GM18909 (cell line): Measurements from ENCODE around the gene ZNF286A.
"Not testable (repeated sequence)": the region's sequence is repeated elsewhere in the genome, so short reads cannot be mapped to it uniquely, and the experiment has no call there.

Experiments used
- ATAC-seq: cut with Tn5 transposase; IDR thresholded peaks from one replicate; pipeline ENCODE4 v1.9.1; 2021; ENCODE audit warnings: mild to moderate bottlenecking; ENCODE audit not compliant: unreplicated experiment, poor library complexity

Gene ZNF286A

DNA sequence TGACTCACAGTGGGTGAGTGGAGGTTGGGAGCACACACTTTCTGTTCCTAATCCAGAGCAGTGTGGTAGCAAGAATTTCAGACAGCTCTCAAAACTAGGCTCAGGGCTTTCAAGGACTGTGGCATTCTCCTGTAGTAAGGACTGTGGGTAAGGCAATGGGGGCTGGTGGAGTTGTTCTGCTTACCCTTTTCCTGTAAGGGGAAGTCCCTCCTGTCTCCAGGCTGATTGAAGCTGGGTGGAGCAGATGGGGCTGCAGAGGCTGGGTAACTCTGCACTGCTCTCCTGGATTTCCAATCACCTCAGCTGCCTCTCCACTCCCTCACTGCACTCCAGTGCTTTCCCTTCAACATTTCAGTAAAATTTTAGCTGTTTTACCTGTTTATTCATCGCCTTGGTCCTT is 12.1 kb upstream of the ZNF286A start:
- not testable (repeated sequence) for ATAC-seq

DNA sequence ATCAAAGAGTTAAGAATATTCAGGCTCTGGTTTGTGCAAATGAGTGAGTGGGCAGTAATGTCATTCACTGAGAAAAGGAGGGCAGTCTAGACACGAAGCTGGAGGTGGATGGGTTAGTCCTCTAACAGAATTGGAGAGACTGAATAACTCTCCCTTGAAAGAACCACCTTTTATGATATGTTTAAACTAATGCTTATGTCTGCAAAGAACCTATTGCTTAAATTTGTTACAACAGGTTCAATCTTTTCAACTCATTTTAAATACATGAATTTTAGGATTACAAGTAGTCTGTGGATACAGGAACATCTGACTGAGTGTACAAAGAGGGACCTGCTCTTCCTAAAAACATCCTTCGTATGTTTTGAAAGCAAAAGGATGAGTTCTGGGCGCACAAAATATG is 585 bp upstream of the ZNF286A start:
- not testable (repeated sequence) for ATAC-seq

DNA sequence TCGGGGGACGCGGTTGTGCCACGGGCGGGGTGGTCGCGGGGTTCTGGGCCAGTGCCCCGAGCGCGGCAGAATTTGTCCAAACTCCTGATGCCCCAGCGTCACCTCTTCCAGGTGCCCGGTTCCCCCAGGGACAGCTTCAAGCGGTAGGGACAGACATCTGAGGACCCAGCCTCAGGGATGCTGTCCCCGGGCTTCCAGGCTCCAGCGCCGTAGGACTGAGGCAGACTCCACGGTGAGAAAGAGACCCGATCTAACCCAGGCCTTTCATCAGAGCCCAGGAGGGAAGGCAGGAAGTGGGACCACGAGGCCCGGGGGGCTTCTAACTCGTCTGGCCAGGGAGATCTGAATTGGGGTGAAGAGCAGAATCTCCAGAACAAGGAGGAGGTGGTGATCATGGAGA is 385 bp downstream of the ZNF286A start:
- ATAC-seq = peak; percentile 16

DNA sequence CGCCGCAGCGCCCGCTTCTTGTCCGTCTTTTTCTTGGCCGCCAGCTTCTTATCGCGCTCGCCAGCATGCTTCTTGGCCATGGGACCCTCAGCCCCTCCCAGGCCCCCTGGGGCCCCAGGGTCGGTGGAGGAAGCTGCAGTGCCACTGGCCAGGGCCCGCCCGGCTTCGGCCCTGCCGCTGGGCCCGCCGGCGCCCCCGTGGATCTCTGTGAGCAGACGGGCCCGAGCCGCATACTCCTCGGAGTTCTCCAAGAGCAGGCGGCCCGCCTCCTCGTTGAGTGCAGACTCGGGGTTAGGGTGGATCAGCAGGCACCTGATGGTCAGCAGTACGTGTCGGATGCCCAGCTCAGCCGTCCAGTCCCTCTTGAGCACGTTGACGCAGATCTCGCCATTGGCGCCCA is 4.7 kb downstream of the ZNF286A start:
- ATAC-seq = not testable (repeated sequence)

DNA sequence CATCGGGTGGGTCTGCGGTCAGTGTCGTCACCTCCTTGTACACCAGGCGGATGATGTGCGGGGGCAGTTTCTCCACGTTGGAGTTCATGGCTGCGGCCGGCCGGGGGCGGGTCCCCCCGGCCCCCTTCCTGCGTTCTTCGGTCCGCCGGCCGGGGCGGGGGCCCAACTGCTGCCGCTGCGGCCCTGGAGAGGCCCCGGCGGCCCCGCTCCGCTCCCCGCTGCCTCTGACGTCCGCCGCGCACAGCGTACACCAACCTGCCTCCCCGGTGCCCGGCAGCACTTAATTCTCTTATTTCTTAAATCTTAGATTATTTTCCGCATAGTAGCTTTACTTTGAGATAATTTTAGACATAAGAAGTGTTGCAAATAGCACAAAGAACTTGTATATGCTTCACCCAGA is 5.3 kb downstream of the ZNF286A start:
- ATAC-seq = not testable (repeated sequence)

DNA sequence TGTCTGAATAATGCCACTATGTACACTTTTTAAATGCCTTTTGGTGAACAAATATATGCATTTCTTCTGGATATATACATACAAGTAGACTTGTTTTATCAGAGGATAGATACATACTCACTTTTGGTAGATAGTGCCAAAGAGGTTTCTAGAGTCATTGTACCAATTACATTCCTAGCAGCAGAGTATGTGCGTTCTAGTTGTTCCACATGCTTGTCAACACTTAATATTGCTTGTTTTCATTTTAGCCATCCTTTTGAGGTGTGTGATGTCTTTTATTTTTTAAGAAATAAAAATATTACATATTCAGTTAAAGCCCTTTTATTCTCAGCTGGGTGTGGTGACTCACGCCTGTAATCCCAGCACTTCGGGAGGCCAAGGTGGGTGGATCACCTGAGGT is 9.3 kb downstream of the ZNF286A start:
- not testable (repeated sequence) for ATAC-seq

DNA sequence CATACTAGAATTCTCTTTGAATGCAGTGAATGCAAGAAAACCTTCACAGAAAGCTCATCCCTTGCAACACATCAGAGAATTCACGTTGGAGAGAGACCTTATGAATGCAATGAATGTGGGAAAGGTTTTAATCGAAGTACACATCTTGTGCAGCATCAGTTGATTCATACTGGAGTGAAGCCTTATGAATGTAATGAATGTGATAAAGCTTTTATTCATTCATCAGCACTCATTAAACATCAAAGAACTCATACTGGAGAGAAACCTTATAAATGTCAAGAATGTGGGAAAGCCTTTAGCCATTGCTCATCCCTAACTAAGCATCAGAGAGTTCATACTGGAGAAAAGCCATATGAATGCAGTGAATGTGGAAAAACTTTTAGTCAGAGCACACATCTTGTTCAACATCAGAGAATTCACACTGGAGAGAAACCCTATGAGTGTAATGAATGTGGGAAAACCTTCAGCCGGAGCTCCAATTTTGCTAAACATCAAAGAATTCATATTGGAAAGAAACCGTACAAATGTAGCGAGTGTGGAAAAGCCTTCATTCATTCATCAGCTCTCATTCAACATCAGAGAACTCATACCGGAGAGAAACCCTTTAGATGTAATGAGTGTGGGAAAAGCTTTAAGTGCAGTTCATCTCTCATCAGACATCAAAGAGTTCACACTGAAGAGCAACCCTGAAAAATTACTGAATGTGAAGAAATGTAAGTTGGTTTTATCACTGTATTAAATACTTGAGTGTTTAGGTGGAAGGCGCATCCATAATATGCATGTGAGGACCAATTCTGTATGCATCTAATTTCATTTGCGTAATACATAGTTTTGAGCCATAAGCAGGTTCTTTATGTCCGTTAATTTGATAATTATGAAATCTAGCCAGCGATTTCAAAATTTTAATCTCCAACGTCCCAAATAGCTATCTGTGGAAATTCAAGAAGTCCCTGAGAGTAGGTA is 17.3 kb downstream of the ZNF286A start:
- not testable (repeated sequence) for ATAC-seq

DNA sequence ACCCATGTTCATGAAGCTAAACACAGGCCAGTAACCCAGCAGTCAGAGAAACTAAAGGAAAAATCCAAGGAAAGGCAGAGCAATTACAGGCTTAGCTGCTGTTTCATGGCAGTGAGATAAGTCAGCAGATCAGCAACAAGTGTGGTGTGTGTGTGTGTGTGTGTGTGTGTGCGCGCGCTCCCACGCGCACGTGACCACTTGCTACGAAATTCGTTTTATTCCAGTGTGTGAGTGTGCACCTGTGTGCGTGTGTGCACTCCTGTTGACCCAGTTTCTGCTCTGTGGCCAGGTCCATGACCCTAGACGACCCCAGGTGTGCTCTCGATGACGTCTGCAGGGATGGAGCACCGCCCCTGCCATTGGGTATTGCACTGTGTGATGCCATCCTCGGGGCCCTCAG is 31.0 kb downstream of the ZNF286A start:
- ATAC-seq = not testable (repeated sequence)

DNA sequence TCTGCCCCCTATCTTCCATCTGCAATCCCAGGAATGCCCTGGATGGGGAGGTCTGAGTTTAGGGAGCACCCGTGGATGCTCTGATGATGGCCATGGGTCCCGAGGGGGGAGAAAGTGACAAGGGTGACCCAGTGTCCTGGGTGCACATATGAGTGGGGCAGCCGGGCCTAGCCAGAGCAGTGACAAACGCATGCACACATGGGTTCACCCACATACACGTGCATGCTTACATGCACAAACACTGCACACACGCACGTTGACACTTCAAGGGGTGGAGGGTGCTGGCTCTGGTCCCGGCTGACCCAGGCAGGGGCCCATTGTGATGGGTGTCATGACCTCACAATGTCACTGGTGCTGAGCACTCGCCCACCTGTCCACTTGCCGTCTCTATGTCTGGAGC is 32.3 kb downstream of the ZNF286A start, which contains the start of gene TBC1D26:
Gene TBC1D26 (plus strand): TSS at position 384 of the 400 bp plus-strand sequence. CDS start 3,066 bp downstream, outside the sequence.
- ATAC-seq = not testable (repeated sequence)

DNA sequence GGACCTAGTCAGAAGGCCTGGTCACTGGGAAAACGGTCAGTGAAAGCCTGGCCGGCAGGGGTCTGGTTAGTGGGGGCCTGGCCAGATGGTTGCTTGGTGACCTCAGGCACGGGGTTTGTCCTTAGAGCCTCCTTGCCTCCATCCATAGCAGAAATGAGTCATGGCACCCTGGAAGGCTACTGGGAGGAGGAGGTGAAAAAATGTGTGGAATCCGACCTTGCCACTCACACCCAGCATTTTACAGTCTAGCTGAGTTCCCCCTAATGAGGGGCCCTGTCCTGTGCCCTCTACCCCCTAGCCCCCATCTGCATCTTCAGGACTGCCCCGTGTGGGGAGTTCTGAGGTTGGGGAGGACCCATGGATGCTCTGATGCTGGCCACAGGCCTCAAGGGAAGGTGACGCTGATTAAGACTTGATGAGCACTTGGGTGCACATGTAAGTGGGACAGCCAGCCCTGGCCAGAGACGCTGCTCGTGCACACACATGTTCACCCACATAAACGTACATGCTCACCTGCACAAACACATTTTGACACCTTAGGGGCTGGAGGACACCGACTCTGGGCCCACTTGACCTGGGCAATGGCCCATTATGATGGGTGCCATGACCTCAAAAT is 33.7 kb downstream of the ZNF286A start:
- not testable (repeated sequence) for ATAC-seq

DNA sequence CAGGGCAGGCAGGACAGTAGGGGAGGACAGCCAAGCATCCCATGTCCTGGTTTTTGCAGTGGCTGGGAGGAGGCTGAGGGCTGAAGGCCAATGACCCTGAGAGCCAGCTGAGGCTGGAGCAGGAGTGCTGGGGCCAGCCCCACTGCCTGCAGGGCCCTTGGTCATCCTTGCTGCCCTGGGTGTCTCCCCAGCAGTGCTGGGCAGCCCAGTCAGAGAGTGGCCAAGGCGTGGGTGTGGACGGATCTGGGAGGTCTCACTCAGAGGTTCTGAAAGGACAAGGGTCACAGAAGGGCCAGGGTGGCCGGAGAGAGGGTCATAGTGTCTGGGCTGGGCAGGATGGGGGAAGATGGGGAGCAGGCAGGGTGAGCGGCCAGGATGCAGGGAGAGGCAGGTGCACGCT is 37.0 kb downstream of the ZNF286A start:
- not testable (repeated sequence) for ATAC-seq

DNA sequence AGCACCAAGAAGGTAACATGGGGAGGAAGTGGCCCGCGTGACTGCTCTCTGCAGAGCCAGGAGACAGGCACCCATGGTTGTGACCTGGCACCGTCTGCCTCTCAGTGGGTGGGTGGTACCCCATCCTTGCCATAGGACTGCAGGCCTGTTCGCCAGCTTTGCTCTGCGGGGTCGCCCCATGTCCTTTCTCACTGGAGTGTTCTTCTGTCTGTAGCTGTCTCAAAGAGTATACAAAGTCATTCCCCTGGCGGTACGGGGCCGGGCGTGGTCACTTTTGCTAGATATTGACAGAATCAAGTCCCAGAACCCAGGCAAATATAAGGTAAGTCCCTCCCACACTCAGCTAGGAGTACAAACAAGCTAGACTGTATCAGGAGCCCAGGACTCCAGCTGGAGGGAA is 38.5 kb downstream of the ZNF286A start:
- ATAC-seq = no peak

DNA sequence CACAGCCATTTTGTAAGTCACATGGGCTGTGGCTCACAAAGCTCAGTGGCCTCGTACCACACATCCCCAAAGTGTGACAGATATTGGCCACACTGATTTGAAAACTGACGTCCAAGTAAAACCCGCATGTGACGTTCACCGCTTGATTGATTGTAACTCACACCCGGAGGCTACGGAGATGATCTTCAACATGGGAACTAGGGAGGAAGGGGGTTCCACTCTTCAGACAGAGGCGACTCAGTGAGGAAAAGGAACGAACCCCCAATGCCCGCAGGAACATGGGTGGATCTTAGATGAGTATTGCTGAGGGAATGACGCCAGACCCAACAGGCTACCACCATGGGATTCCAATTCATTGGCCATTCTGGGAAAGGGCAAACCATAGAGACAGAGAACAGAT is 39.7 kb downstream of the ZNF286A start:
- not testable (repeated sequence) for ATAC-seq

DNA sequence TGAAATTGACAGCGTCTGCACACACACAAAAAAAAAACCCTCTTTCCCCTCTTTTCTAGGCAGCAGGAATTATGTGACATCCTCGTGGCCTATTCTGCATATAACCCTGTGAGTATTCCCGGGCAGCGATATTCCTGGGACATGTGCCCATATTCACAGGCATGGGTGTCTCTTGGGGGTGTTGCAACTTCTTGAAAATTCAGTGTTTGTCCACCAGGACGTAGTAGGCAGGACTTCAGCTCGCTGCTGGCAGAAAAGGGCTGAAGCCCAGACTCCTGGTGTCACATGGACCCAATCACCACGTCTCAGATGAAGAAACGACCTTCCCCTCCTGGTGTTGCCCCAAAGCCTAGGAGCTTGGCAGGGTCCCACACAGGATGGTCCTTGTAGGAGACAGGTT is 40.5 kb downstream of the ZNF286A start:
- ATAC-seq = not testable (repeated sequence)

DNA sequence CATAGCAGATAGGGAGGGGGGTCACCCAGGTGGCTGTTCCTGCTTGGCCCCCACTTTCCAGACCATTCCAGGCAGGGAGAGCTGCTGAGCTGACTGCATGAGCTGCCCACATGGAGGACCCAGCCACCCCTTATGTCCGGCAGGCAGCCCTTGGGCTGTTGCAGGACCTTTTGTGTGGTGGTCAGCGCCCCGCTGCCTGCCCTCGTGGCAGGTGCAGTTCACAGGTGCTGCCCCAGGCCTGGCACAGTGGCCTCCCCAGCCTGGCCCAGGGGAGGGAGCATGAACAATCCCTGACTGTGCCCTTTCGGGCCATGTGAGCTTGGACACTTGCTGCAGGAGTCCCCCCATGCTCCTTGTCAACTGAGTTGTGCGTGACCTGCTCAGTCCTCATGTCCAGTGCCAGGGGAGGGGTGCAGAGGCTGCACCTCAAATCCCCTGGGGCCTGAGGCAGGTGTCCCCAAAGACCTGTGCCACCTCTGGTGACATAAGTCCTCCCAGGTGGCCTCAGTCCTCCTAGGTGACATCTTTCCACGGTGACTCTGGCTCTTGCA is 41.1 kb downstream of the ZNF286A start:
- ATAC-seq = no peak

DNA sequence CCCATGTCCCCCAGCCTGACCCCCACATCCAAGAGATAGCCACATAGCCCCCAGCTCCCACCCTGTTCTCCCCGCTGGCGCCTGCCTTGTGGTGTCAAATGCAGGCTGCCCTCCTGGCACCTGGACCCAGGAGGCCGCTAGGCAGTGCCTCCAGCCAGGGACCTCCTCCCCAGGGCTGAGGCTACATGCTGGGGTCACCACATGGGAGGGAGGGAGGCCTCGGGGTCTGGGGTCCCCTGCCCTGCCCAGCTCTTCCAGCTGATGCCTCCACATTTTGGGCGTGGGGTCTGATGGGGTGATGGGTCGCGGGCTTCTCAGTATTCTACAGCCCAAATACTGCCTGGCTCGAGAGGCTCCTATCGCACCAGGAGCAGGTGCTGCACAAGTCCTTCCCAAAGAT is 42.1 kb downstream of the ZNF286A start:
- no peak for ATAC-seq

DNA sequence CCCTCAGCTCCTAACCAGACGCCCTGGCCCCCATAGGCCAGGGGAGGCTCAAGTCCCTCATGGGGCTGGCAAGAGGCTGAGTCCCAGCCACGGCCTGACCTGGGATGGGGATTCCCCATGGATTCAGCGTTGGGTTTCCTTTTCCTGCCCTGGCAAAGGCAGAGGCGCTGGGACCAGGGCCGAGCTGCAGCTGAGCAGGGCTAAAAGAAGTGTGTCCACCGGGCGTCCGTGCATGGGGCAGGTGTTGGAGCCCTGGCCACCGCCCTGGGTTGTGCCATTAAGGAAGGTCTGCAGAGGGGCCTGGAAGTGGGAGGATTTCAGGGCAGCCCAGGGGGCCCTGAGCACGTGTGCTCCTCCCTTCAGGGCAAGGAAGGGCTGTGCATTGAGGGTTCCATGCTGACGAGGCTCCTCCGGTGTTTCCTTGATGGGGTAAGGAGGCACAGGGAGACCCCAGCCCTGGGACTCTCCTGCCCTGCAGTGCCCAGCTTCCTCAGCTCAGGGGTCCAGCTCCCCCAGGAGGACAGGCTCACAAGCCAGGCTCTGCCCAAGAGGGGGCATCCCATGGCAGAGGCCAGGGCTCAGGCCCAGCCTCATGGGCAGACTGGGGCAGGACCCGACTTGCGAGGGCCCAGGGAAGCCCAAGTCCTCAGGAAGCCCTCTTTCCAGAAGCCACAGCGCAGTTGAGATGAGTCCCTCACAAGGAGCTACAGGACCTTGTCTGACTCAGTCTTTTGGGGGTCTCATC is 42.7 kb downstream of the ZNF286A start:
- no peak for ATAC-seq

DNA sequence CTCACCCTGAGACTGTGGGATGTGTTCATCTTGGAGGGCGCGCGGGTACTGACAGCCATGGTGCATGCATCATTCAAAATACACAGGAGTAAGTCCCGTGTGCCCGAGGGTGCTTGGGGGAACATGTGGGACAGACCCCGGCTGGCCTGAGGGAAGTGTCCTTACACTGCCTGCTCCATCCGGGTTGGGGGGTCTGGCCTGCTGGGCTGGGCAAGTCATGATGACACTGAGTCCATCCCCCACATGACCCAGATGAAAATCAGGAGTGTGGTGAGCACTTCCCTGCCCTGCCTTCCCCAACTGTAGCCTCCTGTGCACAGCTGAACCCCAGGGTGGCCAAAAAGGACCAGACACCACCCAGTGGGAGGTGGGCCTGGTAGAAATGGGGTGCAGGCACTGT is 43.4 kb downstream of the ZNF286A start:
- no peak for ATAC-seq

DNA sequence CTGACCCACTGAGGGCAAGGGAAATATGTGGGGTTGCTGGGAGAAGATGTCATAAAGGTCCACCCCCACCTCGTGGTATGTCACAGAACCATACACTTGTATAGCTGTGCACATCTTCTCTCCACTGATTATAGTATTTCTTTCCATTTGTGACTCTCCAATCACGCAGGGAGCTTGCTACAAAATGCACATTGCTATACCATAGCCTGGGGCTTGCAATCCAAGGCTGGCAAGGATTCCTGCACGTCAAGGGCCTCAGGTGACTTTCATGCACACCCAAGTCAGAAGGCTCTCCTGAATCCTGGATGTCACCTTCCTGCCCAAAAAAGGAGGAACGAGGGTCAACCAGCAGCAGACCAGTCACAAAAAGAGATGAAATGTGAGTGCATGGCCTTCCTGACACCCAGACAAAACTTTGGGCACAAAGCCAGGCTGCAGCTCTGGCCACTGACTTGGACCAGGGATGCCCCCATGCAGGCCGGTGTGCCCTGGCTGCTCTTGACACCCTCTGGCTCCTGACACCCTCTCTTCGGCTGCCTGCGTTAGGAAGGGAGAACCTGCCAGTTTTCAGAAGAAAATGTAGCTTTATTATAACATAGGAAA is 44.6 kb downstream of the ZNF286A start:
- ATAC-seq = no peak

DNA sequence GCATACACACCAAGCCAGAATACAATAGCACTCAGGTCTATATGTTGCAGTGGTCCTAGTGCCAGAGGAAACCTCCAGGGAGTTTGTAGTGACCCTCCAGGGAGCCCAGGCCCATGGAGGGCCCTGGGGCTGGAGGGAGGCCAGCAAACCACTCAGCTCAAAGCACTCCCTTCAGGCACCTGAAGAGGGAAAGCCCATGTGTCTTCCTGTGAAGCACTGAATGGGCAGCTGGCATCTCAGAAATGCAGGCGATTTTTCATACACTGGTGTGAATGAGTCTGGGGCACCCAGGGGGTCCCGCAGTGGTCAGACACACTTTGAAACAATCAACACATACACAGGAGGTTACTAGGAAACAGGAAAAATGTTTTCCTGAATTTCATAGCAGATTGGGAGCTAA is 45.3 kb downstream of the ZNF286A start:
- no peak for ATAC-seq
